ENCODE measurements around the gene KLF18. TPM values are rescaled to one million over a fixed set of nuclear protein-coding genes. Genes with fewer than 3 reads are reported as not detected.

KLF18 gene
- total and polyA plus RNA-seq, 9 donors = not detected

- Histone ChIP-seq H3K27me3 (no peaks in the 10 kb centered on the region), H3K9me3 (no peaks in the 10 kb centered on the region), H3K36me3 (no peaks in the 10 kb centered on the region), H3K27ac (no peak overlapping the region), H3K4me3 (no peak overlapping the region), H3K4me1 (ENCODE audit: insufficient read depth) (no peaks in the 10 kb centered on the region)
- DNase-seq = no peak
- TF ChIP-seq POLR2A (IDR thresholded peaks at IDR 0.05) (no peak), CTCF (IDR thresholded peaks at IDR 0.05) (no peak), EP300 (IDR thresholded peaks at IDR 0.05) (no peak)
- intact Hi-C loops (cut with DNase I) = no loop called here
Measured at GRCh38 chr1:44161546-44161945, 20.1 kb upstream of the KLF18 start.

GRCh38 chr1:44158871-44159270, 17.4 kb upstream of the KLF18 start:
- no peaks in the 10 kb centered on the region for H3K9me3 ChIP-seq
- TF ChIP-seq POLR2A (IDR thresholded peaks at IDR 0.05) = no peak
- no peak for TF ChIP-seq CTCF (IDR thresholded peaks at IDR 0.05)
- no peak for TF ChIP-seq EP300 (IDR thresholded peaks at IDR 0.05)
- intact Hi-C loops (cut with DNase I) = no loop called here
- H3K27me3 ChIP-seq = no peaks in the 10 kb centered on the region
- H3K27ac ChIP-seq = no peak overlapping the region
- no peak overlapping the region for H3K4me3 ChIP-seq
- H3K4me1 ChIP-seq (ENCODE audit: insufficient read depth) = no peaks in the 10 kb centered on the region
- no peak for DNase-seq
- no peaks in the 10 kb centered on the region for H3K36me3 ChIP-seq

- TF ChIP-seq CTCF (IDR thresholded peaks at IDR 0.05) (no peak), POLR2A (IDR thresholded peaks at IDR 0.05) (no peak), EP300 (IDR thresholded peaks at IDR 0.05) (no peak)
- WGBS, 3 donors = 81 to 88% (median 86%) methylated on average over 1 of the region's 1 CpG
- H3K4me1 ChIP-seq (ENCODE audit: insufficient read depth) = no peaks in the 10 kb centered on the region
- H3K36me3 ChIP-seq = no peaks in the 10 kb centered on the region
- no peak overlapping the region for H3K4me3 ChIP-seq
- H3K9me3 ChIP-seq = no peaks in the 10 kb centered on the region
- DNase-seq = no peak
- intact Hi-C loops (cut with DNase I) = no loop called here
- no peaks in the 10 kb centered on the region for H3K27me3 ChIP-seq
- no peak overlapping the region for H3K27ac ChIP-seq
Measured at GRCh38 chr1:44157903-44158302, 16.5 kb upstream of the KLF18 start.

- H3K36me3 ChIP-seq = no peaks in the 10 kb centered on the region
- no peak overlapping the region for H3K27ac ChIP-seq
- TF ChIP-seq CTCF (IDR thresholded peaks at IDR 0.05) (no peak), POLR2A (IDR thresholded peaks at IDR 0.05) (no peak), EP300 (IDR thresholded peaks at IDR 0.05) (no peak)
- no peaks in the 10 kb centered on the region for H3K9me3 ChIP-seq
- intact Hi-C loops (cut with DNase I) = no loop called here
- H3K27me3 ChIP-seq = no peaks in the 10 kb centered on the region
- H3K4me1 ChIP-seq (ENCODE audit: insufficient read depth) = no peaks in the 10 kb centered on the region
- WGBS, 3 donors = 84 to 91% (median 90%) methylated on average over 3 of the region's 3 CpGs
- no peak for DNase-seq
- H3K4me3 ChIP-seq = no peak overlapping the region
Measured at GRCh38 chr1:44154049-44154448, 12.6 kb upstream of the KLF18 start.

GRCh38 chr1:44152692-44153091, 11.3 kb upstream of the KLF18 start:
- Histone ChIP-seq H3K4me3 (no peak overlapping the region), H3K36me3 (no peaks in the 10 kb centered on the region), H3K9me3 (no peaks in the 10 kb centered on the region), H3K27ac (no peak overlapping the region), H3K27me3 (no peaks in the 10 kb centered on the region), H3K4me1 (ENCODE audit: insufficient read depth) (no peaks in the 10 kb centered on the region)
- 67 to 89% (median 83%) methylated on average over 1 of the region's 1 CpG for WGBS, 3 donors
- DNase-seq = no peak
- TF ChIP-seq CTCF (IDR thresholded peaks at IDR 0.05) (no peak), EP300 (IDR thresholded peaks at IDR 0.05) (no peak), POLR2A (IDR thresholded peaks at IDR 0.05) (no peak)
- intact Hi-C loops (cut with DNase I) = no loop called here

Data from ovary (tissue), 9 donors.